ENCODE measurements around the gene NINJ2.

The NINJ2 gene

DNA sequence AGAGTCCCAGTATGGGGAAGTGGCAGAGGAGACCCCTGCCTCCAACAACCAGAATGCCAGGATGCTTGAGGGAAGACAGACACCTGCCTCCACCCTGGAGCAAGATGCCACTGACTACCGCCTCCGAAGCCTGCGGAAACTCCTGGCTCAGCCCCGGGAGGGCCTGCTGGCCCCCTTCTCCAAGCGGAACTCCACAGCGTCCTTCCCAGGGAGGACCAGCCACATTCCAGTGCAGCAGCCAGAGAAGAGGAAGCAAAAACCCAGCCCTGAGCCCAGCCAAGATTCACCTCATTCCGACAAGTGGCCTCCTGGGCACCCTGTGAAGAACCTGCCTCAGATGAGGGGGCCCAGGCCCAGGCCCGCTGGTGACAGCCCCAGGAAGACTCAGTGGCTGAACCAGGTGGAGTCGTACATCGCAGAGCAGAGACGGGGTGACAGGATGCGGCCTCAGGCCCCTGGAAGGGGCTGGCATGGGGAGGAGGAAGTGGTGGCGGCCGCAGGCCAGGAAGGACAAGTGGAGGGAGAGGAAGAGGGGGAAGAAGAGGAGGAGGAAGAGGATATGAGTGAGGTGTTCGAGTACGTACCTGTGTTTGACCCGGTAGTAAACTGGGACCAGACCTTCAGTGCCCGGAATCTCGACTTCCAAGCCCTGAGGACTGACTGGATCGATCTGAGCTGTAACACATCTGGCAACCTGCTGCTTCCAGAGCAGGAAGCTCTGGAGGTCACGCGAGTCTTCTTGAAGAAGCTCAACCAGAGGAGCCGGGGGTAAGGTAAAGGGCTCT, 109.8 kb downstream of the NINJ2 start:
- no peak for DNase-seq (ENCODE audit: insufficient read length, low spot score)
- peak; percentile 23 for FAIRE-seq

DNA sequence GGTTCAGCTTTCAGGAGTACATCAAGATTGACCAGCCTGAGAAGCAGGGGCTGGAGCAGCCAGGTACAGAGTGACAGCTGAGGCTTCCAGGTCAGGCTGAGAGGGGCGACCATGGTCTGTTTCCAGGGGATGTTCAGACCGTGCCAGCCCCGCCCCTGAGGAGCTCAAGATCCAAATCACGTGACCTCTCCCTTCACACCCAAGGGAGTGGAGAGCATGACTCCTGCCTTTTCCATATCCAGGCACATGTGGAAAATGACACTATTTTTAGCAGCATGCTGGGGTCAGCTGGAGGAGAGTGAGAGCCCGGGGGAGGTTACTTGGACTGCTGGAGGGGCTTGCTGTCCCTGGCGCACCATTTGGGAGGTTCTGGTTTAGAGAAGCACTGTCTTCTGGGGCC, 110.8 kb downstream of the NINJ2 start:
- FAIRE-seq, result no peak
- no peak for DNase-seq (ENCODE audit: insufficient read length, low spot score)

DNA sequence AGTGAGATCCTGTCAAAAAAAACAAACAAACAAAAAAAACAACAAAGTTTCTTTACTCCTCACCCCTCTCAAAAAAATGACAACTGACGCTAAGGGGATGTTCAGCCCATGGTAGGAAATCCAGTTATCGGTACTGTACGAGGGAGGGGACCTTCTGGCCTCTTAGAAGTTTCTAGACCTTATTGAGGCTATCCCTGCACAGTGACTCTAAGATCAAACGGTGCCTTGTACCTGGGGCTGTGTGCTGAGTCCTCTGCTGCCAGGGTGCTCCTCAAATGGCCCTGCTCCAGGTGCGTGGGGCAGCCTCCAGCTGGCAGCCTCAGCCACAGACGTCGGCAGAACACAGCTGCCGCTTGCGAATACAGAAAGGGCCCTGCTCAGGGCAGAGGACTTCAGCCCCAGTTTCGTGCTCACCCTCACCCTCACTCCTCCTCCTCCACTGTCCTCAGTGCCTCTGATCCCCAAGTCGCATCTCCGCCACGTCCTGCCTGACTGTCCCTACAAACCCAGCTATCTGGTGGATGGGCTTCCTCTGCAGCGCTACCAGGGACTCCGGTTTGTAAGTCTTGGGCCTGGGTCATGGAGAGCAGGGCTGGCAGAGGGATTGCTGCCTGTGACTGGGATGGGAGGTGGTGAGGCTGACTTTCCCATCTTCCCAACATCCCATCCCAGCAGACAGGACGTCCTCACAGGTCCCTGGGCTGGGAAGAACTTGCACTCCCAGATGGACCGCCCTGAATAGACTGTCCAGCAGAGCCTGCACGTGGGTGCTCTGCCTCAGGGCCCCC, 112.6 kb downstream of the NINJ2 start:
- FAIRE-seq, result no peak

DNA sequence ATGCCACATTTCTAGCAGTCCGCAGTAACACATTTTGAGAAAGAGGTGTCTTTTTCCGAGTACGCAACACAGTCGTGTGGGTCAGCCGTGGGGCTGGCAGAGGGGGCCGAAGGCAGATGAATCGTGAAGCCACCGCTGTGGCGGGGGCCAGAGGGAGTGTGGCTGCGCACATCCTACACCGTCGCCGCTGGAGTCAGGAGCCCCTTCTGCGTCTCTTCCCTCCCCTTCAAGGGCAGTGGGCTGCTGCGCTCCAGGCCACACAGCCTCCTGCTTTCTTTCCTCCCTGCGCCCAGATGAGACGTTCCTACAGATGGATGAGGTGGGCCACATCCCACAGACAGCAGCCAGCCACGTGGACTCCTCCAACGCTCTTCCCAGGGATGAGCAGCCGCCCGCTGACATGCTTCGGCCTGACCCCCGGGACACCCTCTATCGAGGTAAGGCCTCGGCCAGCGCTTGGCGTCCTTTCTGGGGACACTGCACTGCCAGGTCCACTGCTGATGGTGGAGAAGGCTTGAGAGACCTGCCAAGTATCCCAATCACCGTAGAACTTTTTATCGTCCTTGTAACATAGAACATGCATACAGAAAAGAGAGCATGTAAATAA, 113.7 kb downstream of the NINJ2 start:
- FAIRE-seq (no peak), DNase-seq (ENCODE audit: insufficient read length, low spot score) (no peak)

More for the DNA sequence above, 112.6 kb downstream of the NINJ2 start:
- no peak for DNase-seq (ENCODE audit: insufficient read length, low spot score)

DNA sequence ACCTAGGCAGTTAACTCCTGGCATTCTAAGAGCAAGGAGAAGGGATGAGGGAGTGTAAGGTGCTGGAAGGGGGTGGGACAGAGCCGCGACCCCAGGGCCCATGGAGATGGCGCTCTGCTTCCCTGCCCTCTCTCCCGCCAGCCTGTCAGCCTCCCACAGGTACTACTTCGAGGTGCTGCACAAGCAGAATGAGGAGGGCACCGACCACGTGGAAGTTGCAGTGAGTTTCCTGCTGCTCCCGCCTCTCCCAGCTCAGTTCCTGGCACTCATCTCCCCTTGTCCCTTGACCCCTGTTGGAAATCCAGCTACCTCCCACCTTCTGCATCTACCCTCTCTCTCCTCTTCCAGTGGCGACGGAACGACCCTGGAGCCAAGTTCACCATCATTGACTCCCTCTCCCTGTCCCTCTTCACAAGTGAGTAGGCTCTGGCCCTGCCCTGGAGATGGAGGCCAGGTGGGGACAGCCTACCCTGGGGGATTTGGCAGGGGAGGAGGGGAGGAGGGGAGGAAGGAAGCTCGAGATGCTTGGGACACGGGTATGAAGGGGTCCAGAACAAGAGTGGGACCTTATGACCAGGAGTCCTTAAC, 115.3 kb downstream of the NINJ2 start:
- no peak for FAIRE-seq
- no peak for DNase-seq (ENCODE audit: insufficient read length, low spot score)

DNA sequence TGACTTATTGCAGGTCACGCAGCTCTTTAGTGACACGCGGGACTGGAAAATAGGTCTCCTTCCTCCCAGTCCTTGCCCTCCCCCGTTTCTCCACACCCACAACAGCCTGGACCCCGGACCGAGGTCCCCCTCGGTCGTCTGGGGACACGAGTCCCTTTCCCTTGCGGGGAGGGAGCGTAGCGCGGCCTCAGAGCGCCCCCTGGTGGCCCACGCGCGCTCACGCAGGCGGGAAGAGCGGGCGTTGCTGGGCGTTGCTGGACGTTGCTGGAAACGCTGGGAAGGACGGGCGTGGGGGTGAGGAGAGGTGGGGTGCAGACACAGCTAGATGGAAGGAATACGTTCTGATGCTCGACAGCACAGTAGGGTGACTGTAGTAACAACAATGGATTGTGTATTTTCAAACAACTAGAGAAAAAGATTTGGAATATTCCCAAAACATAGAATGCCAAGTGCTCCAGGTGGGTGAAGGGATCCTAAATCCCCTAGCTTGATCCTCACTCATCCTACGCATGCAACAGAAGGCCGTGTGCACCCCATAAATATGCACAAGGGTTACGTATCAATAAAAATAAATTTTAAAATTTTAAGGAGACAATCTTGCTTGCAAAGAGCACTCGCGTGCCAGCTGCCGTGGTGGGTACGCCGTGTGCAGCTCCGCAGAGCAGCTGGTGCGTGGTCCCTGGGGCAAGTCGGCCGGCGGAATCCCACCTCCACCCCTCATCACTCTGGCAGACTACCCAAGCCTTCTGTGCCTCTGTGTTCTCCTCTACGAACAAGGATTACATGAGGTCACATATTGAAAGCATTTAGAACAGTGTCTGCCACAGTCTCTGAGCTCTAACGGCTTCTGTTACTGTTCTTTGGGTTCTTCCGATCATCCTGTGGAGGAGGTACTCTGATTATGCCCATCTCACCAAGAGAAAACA, 116.1 kb downstream of the NINJ2 start:
- FAIRE-seq, result peak; percentile 80
- peak; percentile 93 for DNase-seq (ENCODE audit: insufficient read length, low spot score)

DNA sequence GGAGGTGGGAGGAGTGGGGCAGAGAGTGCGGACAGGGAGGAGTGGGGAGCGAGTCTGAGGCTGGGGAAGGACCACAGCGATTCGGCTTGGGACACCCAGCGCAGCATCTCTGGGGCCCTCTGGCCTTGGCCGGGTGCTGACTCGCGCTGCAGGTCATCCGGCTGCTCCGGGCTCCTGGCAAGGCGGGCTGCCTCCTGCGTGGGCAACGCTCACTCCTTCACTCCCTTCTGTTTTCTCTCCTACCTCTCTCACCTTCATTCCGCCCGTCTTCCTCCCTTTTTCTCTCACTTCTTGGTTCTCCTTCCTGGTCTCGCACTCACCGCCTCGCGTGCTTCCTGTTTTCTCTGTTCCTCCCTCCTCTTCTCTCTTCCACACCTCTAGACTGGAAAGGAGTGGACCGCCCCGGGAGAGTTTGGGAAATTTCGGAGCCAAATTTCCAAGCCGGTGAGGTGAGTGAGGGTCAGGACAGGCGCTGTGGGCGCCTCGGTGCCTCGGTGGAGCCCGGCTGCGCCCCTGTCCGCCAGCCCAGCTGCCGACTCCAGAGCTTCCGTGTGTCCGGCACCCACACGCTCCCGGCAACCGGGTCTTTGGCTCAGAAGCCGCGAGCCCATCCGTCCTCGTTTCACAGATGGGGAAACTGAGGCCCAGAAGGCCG, 116.9 kb downstream of the NINJ2 start:
- DNase-seq (ENCODE audit: insufficient read length, low spot score), result no peak
- no peak for FAIRE-seq

DNA sequence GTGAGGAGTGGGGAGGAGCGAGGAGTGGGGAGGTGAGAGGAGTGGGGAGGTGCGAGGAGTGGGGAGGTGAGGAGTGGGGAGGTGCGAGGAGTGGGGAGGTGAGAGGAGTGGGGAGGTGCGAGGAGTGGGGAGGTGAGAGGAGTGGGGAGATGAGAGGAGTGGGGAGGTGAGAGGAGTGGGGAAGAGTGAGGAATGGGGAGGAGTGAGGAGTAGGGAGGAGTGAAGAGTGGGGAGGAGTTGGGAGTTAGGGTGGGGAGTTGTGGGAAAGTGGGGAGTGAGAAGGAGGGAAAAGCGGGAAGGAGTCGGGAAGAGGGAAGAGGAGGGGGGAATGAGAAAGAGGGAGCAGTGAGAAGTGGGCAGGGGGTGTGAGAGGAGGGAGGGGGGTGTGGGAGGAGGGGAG, 117.4 kb downstream of the NINJ2 start:
- FAIRE-seq (no peak), DNase-seq (ENCODE audit: insufficient read length, low spot score) (no peak)

DNA sequence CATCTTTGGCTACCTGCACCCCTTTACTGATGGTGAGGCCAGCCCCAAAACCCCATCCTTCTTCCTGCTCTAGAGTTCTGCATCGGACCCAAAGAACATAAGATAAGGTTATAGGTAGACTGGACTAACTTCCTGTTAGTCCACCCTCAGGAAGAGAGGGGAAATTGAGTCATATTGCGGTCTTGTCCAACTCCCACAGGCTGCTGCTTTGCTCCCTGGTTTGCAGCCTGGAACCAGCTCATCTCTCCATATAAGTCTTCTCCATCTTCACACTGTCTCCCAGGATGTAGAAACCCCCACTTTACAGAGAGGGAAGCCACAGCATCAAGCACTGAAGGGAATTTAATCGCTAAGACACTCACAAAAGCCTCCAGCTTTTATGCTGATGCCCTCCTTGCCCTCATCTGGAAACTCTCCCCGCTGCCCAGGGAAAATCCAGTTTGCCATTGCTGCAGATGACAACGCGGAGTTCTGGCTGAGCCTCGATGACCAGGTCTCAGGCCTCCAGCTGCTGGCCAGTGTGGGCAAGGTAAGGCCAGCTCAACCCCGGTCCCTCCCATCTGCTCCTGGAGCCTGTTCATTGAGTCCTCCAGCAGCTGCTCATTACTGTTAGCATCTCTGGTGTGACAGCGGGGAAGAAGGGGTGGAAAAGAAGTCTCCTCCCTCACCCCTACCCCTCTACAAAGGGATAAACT, 118.2 kb downstream of the NINJ2 start:
- no peak for FAIRE-seq
- DNase-seq (ENCODE audit: insufficient read length, low spot score), result no peak

DNA sequence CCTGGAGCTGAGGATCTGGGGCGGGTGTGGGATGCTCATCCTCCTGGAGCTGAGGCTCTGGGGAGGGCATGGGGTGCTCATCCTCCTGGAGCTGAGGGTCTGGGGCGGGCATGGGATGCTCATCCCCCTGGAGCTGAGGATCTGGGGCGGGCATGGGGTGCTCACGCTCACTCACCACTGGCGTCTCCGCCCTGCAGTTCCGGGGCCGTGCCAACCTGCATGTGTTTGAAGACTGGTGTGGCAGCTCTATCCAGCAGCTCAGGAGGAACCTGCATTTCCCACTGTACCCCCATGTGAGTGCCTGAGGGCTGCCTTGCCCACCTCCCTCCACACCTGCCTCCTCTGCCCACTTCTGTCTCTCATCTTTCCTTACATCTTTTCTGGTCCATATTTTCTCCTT, 119.1 kb downstream of the NINJ2 start:
- FAIRE-seq, result no peak
- DNase-seq (ENCODE audit: insufficient read length, low spot score), result no peak

DNA sequence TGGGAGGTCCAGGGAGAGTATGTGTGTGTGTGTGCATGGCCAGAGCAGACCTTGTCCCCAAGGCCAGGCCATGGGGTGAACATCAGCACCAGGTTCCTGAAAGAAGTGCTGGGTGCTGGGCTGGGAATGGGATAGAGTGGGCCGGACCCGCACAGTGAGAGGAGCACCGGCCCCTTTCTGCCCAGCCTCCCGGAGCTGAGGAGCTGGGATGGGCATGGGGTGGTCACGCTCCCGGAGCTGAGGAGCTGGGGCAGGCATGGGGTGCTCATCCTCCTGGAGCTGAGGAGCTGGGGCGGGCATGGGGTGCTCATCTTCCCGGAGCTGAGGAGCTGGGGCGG, 120.2 kb downstream of the NINJ2 start:
- FAIRE-seq (no peak), DNase-seq (ENCODE audit: insufficient read length, low spot score) (no peak)

DNA sequence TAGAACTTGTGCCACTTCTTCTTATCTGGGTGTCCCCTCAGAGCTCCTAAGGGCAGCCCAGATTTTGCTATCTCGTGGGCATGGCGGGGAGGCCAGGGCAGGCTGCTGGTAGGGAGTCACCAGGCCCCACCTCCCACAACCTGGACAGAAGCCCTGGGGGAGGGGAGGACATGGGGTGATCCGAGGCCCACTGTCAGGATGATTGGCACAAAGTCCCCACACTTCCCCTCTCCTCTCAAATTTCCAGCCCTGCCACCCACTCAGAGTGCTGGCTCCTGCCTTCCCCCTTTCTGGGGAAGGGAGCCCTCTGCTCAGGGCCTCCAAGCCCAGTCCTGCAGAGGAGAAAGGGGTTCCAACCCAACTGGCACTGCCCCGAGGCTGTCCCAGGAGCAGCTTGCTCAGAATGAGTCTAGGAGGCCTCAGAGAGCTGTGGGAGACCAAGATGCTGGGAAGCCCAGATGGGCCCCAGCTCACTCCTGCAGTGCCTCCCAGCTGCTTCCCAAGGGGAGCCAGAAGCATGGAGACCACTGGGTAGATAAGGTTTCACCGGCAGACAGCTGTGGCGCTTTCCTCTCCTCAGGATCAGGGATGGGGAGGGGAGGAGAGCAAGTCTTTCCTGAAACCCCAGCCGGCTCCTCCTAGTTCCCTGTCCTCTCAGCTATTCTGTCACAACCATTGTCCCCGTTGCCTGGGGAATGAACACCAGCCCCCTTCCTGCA, 120.7 kb downstream of the NINJ2 start:
- DNase-seq (ENCODE audit: insufficient read length, low spot score) (no peak), FAIRE-seq (no peak)

DNA sequence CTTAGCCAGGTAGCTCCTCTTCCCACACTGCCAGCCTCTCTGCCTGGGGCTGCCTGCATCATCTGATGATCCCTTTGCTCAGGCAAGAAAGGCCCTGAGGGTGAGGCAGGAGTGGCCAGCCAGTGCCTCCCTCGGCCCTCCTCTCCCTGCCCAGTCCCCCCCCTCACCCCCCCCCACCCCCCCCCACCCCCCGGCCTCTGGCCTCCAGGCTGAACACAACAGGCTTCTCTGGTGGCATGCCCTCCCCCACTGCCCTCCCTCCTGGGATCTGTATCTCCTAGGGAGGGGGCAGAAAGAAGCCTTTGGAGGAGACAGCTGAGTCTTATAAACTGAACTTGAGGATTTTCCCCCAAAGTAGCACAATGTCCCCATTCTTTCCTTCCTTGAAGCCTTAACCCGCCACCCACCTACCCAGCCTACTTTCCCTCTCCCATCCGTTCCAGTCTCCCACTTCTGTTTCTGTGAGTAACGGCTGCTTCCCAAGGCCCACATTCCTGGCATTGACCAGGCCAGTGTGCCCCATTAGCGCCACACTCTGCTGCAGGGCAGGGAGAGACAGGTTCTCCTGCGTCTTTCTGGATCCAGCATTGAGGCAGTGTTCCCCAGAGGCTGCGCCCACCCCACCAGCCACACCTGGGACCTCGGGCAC, 121.4 kb downstream of the NINJ2 start:
- DNase-seq (ENCODE audit: insufficient read length, low spot score), result no peak
- FAIRE-seq, result no peak

DNA sequence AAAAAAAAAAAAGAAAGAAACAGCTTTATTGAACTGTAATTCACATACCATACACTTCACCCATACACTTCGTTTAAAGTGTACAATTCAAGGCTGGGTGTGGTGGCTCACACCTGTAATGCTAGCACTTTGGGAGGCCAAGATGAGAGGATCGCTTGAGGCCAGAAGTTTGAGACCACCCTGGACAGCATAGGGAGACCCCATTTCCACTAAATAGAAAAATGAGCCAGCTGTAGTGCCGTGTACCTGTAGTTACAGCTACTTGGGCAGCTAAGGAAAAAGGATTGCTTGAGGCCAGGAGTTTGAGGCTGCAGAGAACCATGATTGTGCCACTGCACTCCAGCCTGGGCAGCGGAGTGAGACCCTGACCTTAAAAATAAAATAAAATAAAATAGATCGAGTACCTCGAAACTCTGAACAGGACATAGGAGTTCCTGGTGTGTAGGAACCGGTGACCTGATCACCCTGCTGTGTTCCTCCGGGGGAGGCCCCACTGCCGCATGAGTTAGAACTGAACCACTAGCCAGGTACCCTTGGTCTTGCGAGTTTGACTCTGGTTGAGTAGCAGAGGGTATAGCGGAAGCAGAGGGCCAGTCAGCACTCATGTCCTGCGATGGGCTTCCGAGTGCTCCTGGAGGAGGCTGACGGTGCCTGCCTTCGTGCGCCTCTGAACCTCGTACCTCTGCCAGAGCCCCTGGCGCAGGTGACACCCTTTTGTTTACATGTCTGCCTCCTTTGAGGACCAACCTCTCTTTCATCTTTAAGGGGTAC, 123.5 kb downstream of the NINJ2 start:
- FAIRE-seq (no peak), DNase-seq (ENCODE audit: insufficient read length, low spot score) (no peak)

DNA sequence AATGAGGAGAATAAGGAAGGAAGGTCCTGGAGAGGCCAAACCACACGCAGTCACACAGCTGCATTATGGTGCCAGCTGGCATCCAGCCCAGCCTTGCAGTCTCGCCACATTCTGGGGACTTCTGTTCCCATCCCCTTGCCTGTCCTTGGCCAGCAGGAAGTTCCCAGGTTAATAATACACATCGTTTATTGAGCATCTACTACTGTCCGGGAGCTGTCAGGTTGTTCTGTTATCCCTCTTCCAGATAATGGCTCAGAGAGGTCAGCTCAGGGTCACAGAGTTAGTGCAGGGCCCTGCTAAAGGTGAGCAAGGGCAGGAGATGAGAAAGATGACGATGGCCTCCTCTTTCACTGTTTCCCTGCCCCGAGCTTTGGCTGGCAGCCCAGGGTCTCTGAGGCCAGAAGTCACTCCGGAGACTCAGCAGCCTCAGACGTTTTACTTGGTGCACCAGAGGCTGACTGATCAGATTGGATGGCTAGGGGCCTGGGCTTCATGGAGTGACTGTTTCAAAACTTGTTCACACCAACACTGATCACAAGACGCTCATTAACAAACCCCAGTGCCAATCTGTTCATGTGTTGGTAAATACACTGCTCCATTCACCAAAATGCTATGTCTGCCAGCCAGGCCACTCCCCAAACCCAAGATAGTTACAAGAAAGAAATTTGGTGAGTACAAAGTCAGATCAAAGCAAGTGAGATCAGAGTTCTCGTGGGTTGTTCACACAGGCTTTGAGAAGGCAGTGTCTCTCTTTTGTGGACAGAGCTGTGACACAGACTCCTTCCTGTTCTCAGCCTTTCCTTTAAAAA, 124.3 kb downstream of the NINJ2 start:
- FAIRE-seq (no peak), DNase-seq (ENCODE audit: insufficient read length, low spot score) (no peak)

DNA sequence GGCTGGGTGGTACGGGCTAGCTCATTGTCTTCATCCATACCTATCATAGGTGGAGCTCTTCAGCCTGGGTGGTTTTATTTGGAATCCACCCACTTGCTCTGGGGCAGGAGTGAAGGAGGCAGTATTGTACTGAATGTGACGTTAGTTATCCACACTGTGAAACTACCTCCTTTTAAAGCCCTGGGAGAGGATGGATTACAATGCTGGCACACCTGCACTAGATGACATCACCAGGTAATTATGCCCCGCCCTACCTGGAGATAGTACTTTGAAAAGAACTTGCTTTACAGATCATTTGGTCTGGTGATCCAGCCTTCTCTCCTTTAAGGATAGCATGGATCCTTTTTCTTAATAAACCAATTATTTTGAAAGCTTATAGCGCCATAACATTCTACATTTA, 125.5 kb downstream of the NINJ2 start:
- FAIRE-seq (no peak), DNase-seq (ENCODE audit: insufficient read length, low spot score) (no peak)

All from GM19239 (cell line).